Fibroblast of the aortic adventitia (primary cell): ENCODE measurements around the gene POP7. TPM values are rescaled to one million over a fixed set of nuclear protein-coding genes. Genes with fewer than 3 reads are reported as not detected.
"Not testable (repeated sequence)": the region's sequence is repeated elsewhere in the genome, so short reads cannot be mapped to it uniquely, and the experiment has no call there.

Experiments
- DNase-seq: peaks from one replicate; pipeline ENCODE4 v3.0.0-alpha.2; 2010; ENCODE audit warnings: low read depth
- H3K4me3 ChIP-seq: 2 replicates; pipeline ENCODE4 v1.5.1; 2011; ENCODE audit warnings: low read depth, mild to moderate bottlenecking, control low read depth, low read length, moderate library complexity
- CTCF ChIP-seq: IDR thresholded peaks from 2 replicates; pipeline ENCODE4 v1.5.1; 2011; ENCODE audit warnings: mild to moderate bottlenecking, low read length, control low read depth, inconsistent platforms; ENCODE audit not compliant: insufficient read depth
- total RNA-seq: library from RNA; depleted of rRNA; stranded (reverse); fragments of >200 nt; gene quantifications from 2 replicates; pipeline ENCODE4 v1.2.3, GENCODE V29; 2012; ENCODE audit warnings: low replicate concordance

Gene POP7
- 17.8 and 32.4 TPM in 2 replicates for total RNA-seq

- TF ChIP-seq CTCF = no peak
- H3K4me3 ChIP-seq = peak within 1 kb of the TSS; percentile 90
- DNase-seq = peak; percentile 98
These were observed at the start of gene POP7 for GRCh38 chr7:100705753-100706671. Gene POP7, plus strand, starts transcription at chr7:100706121. Its CDS starts 710 bp downstream, at chr7:100706831.

- DNase-seq, H3K4me3 ChIP-seq: not testable (repeated sequence)
These were observed 43.6 kb upstream of the POP7 start for GRCh38 chr7:100662194-100662776.

GRCh38 chr7:100665168-100665726, 40.7 kb upstream of the POP7 start:
- no peak for TF ChIP-seq CTCF
- DNase-seq = no peak
- H3K4me3 ChIP-seq = no peak overlapping the region

GRCh38 chr7:100667331-100668068, 38.4 kb upstream of the POP7 start:
- no peak for DNase-seq
- no peak overlapping the region for H3K4me3 ChIP-seq
- no peak for TF ChIP-seq CTCF

GRCh38 chr7:100668069-100668449, 37.9 kb upstream of the POP7 start:
- H3K4me3 ChIP-seq = no peak overlapping the region
- no peak for TF ChIP-seq CTCF
- no peak for DNase-seq

GRCh38 chr7:100669106-100669505, 36.8 kb upstream of the POP7 start:
- H3K4me3 ChIP-seq, DNase-seq: not testable (repeated sequence)

- no peak overlapping the region for H3K4me3 ChIP-seq
- no peak for DNase-seq
- TF ChIP-seq CTCF = no peak
These were observed 35.8 kb upstream of the POP7 start for GRCh38 chr7:100670074-100670473.
